Measurements from ENCODE around the gene SKI.
A peak's percentile ranks its signal among the peaks of the same experiment; 100 is the strongest.

Gene SKI

DNA sequence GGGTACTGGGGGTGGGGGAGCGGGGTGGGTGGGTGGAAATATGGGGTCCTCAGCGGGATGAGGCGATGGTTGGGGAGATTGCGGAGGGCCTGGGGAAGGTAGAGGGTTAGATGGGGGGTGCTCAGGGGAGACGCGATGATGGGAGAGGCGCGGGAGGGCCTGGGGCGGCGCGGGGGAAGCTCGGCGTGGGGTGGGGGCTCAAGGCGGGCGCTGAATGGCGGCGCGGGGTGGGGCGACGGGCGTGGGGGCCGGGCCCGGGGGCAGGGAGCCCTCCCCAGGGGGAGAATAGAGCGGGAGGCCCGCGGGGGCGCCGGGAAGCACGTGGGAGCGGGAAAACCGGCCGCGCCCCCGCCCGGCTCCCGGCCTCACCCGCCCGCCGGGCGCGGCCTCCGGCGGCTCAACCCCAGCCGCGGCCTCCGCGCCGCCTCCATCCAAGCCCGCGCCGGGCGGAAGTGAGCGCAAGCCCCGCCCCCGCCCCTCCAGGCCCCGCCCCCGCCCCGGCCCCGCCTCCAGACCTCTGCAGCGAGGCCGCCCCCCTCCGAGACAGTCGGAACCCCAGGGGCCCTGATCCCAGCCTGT, 33.7 kb upstream of the SKI start, which contains the start of gene FAAP20:
Gene FAAP20 (minus strand): TSS at position 454 of the 579 bp plus-strand sequence. CDS start 23 bp downstream, at position 431.
- DNase-seq (ENCODE audit: low read depth, low spot score), result no peak

DNA sequence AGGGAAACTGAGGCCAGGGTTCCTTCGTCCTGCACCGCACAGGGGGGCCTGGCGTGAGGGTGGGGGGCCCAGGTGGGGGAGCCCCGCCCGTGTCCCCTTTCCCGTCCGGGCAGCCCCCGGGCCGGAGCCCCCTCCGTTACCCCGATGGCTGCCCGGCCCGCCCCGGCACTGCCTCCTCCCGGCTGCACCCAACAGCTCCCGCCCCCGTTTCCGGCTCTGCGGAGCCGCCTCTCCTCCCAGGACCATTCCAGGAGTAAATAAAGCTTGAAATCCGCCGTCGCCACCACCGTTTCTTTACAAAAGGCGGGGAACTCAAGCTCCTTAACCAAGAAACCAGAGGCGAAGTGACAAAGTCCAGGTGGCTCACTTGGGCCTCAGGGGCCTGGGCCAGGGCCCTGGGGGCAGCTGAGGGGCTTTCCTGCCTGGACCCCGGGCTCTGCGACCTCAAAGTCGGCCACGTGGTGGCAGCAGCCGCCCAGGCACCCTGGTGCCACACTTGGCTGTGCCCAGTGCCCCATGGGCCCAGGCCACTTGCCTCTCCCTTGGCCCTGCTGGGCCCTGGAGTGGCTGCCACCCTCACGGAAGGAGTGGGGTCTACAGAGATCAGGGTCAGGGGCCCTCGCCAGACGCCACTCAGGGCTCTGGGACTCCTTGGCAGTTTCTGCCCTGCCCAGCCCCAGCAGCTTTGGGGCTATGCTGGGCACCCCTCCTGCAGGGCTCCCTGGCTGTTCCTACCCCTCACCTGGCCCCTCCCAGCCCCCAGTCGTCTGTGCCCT, 33.0 kb upstream of the SKI start:
- peak; percentile 67 for DNase-seq (ENCODE audit: low read depth, low spot score)

DNA sequence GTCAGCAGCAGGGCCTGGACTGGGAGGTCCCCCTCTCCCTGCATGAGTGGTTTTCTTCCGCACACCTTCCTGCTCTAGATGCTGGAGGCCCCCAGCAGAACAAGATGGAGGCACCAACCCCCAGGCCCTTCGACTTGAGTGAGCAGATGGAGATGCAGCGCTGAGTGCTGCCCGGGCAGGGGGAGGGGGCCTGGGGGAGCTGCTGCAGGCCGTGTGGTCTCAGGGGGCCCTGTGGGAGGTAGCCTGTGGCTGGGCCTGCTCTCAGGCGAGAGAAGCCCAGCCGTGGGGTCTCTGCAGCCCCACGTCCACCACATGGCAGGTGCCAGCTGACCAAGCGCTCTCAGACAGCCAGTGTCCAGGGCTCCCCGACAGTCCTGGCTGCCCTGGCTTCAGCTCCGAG, 32.3 kb upstream of the SKI start:
- no peak for DNase-seq (ENCODE audit: low read depth, low spot score)

DNA sequence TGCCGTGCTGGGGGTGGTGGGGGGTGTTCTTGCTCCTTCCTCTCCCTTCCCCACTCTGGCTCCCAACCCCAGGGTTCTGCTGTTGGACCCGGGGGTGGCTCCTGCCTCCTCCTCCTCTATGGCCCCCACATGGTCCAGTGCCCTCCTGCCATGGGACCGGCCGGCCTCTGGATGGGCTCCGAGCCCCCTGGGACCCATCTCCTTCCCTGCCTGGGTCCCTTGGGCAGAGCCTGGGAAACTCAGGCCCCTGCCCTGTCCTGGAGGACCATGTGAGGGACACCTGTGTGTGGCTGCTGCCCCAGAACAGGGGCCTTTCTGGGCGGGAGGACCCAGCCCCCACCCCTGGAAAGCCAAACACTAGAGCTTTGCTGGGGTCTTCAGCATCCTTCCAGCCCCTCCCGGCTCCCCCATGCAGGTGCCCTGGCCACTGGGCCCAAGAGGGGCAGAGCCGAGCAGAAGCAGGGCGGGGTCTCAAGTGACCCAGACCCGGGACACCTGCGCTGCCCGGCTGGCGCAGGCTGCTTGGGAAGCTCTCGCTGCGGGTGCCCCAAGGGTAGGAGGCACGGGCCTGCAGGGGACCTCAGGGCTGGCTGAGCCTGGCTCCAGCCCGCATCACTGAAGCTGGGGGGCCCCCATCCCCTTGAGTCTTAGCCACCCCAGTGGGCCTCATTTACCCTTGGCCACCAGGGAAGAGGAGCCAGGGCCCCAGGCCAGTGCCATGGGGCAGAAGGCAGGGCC, 31.0 kb upstream of the SKI start:
- no peak for DNase-seq (ENCODE audit: low read depth, low spot score)

DNA sequence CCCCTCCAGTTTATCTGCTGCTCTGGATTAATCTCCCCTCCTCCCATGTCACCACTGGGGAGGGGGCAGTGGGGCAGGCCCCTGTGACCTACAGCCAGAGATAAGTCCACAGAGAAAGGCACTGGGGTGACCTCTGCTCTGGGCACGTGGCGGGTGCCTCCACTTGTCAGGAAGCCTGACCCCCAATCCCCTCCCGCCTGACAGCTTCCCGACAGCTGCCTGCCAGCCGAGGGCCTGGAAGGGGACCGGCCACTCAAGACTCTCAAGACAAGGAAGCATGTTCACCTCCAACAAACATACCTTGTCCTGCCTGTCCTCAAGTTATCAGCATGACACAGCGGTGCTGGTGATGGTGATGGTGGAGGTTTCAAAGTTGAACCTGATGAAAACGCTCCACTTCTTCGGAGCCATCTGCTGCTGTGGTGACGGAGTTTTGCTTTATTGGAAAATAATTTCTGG, 30.4 kb upstream of the SKI start:
- no peak for DNase-seq (ENCODE audit: low read depth, low spot score)

DNA sequence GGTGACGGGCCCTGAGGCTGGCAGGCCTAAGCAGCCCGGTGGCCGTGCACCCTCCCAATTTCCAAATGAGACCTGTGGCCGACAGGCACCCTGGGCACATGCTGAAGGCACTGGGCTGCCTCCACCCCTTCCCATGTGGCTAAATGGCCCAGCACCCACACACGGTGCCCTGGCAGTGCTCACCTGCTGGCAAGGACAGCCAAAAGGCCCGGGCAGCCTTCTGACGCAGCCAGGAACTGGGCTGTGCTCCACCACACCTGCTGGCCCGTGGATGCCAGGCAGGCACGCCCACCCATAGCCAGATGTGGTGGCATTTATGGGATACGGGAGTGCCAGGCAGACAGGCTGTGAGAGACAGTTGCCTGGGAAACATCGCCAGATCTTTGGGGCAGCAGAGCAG, 29.5 kb upstream of the SKI start:
- DNase-seq (ENCODE audit: low read depth, low spot score), result no peak

DNA sequence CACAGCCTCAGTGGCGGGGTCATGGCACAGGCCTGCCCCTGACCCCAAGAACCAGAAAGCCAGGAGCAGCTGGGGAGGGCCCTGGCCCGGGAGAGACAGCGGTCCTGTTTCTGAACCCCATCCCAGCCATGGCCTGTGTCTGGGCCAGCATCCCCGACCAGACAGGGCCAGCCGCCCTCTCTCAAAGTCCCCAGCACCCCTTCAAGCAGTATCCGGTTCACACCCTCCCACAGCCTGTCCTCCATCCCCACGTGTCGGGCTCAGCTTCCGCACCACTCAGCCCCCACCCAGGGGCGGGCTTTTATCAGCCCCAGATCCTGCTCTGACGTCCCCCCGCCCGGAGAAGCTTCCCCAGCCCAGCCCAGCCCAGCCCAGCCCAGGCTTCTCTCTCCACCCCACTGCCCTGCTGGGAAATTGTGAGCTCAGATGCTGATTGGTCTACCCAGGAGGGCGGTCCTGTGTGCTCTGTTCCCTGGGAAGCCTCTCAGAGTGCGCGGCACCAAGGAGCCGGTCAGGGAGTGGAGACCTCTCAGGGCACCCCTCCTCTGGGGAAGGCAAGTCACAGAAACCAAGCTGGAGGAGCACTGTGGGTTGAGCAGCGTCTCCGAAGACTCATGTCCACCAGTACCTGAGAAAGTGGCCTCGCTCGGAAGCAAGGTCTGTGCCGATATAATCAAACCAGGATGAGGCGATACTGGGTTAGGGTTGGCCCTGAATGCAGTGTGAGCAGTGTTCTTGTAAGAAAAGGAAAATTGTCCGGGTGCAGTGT, 28.9 kb upstream of the SKI start:
- DNase-seq (ENCODE audit: low read depth, low spot score), result peak; percentile 61

DNA sequence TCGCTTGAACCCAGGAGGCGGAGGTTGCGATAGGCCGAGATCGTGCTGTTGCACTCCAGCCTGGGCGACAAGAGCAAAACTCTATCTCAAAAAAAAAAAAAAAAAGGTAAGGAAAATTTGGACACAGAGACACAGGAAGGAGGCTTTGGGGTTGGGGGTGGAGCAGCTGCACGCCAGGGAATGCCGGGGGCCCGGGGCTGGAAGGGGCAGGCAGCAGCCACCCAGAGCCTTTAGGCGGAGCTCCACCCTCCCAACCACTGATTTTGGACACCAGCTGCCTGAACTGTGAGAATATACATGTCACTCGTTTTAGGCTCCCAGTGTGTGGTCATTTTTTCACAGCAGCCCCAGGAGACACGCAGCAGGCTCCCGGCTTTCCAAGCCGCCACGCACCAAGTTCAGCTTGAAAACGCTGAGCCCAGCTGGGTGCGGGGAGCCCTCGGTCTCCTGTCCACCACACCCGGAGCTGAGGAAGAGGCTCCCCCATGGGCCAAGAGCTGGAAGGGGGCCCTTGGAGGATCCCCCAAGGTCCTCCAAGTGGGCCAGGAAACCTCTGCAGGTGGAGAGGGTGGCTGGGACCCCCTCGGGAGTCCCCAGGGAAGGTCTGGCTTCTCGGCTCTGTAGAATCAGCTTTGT, 27.7 kb upstream of the SKI start:
- no peak for DNase-seq (ENCODE audit: low read depth, low spot score)

DNA sequence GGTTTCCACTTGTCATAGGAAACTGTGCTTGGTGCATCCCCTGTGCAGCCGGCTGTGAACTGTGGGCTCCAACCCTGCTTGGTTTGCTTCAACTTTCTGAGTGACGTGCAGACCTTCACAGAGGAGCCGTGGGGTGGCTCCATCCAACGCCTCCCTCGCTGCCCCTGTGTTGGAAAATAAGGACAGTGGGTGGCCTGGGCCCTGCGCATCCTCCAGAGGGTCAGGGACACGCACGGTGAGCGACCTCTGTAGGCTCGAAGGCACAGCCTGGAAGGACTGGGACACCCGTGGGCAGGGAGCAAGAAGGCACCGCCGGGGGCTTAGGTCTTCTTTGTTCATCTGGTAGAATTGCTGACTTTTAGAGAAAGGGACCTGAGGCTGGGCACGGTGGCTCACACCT, 27.1 kb upstream of the SKI start:
- no peak for DNase-seq (ENCODE audit: low read depth, low spot score)

DNA sequence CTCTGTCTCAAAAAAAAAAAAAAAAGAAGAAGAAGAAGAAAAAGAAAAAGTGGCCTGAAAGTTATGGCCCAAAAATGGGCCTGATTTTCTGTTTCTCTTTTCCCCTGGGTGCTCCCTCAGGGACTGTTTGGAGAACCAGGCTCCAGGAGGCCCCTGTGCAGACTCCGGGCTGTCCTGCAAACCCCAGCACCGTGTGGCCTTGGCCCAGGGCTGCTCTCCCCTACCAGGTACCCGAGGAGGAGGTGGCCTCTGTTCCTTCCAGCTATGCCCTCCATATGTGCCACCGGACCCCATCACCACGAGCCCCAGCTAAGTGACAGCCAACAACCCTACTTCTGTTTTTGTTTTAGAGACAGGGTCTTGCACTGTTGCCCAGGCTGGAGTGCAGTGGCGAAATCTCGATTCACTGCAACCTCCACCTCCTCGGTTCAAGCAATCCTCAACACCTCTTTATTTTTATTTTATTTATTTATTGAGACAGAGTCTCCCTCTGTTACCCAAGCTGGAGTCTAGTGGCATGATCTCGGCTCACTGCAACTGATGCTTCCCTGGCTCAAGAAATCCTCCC, 26.0 kb upstream of the SKI start:
- DNase-seq (ENCODE audit: low read depth, low spot score), result no peak

DNA sequence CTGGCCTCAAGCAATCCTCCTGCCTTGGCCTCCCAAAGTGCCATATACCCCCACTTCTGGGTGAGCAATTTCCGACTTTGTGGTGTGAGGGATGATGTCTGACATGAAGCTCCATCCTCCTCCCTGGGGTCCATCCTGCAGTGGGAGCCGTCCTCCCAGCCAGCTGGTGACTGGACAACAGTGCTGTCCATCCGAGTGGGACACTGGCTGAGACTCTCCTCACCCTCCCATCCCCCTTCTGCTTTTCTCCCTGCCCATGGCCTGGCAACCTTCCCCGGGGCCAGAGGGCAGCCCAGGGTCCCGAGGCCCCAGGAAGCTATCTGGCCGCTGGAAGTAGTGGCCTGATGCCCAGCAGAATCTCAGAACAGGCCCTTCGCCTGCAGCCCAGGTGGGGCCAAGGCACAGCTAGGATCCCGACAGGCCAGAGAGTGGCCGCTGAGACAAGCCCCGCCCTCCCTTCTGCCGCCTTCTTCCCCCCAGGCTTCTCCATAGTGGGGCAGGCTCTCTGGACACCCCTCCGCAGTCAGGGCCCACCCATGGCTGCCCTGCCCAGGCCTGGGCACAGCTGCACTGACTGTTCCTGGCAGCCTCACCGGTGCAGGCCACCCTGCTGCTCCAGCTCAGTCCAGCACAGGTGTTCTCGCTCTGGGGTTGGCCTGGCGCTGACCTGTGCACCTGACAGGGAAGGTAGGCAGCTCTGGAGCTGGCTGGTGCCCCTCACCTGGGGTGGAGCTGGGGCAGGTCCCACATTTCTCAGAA, 25.1 kb upstream of the SKI start:
- DNase-seq (ENCODE audit: low read depth, low spot score), result no peak

DNA sequence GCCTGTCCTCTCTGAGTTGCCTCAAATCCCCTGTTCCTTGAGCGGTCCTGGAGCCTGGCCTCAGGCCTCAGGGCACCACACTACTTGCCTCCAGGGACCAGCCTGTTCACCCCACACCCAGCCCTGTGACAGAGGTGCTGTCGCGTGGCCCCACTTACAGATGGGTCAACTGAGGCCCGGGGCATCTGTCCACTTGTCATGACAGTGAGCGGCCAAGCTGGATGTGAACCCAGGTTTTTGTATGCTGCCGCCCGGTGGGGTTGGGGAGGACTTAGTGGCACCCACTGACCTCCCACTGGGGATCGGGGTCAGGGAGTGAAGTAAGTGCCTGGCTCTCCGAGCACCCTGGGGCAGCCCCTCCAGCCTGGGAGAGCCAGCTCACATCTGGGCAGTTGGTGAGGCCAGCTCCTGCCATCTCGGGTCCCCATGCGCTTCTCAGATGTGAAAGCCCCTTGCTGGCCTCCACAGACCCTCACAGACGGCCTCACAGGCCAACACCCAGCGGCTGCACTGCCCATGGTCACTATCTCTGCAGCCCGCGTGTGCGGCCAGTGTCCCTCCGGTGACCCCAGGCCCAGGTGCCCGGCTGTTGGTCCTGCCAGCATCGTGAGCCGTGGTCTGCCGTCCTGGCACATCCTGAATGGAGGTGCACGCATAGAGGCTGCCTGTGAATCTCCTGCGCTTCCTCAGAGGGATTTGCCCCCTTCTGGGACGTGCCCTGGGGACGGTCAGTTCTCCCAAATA, 24.3 kb upstream of the SKI start:
- DNase-seq (ENCODE audit: low read depth, low spot score), result no peak

DNA sequence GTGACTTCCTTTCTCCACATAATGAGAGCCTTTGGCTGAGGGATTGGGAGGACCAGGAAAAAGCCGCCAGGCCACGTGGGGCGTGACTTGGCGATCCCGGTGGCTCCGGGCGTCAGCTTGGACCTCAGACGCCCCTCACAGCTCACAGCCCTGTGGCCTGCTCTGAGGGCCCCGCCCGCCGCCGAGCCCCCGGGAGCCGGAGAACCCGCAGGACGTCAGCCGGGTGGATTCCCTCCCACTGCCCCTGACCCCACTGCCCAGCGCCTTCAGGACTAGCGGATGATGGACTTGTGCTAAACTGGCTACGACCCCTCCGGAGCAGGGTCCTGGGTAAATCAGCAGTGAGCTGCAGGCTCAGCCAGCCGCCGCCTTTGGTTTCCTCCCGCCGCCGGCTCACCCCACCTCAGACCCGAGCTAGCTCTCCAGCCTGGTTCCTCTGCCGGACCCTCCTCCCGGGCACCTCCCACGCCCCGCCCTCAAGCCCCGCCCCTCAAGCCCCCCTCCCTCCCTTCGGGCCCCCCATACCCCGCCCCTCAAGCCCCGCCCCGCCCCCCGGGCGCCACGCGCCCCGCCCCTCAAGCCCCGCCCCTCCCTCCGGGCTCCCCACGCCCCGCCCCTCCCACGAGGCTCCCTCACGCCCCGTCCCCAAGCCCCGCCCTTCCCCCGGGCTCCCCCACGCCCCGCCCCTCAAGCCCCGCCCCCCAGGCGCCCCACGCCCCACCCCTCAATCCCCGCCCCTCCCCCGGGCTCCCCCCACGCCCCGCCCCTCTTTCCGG, 23.5 kb upstream of the SKI start:
- DNase-seq (ENCODE audit: low read depth, low spot score), result no peak

DNA sequence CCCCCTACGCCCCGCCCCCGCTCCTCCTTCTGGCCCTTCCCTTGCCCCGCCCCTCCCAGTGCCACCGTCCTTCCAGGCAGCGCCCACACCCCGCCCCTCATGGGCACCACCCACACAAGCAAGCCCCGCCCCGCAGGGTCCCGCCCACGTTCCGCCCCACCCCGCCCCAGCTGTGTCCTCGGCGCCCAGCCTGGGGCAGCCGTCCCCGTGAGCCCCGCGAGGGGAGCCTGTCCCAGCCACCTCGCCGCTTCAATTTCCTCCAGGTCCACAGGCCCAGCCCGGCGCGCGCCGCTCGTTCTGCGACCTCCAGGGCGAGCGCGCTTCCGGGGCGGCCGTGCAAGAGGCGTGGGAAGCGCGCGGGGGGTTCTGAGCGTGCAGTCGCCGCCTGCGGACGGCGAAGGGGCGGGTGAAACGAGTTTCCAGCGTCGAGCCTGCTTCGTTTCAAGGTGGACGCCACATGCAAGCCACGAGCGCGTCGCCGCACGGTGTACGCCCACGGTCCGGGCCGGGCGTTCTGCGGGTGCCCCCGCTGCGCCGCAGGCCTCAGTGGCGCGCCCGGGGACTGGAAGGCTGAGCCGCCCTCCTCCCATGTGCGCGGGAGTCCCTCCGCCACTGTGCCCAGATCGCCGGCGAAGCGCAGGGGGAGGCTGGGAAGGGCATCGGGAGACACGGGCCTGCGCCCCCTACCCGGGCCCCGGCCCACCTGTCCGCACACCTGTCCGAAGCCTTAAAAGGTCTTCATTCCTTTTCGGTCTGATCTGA, 22.7 kb upstream of the SKI start:
- DNase-seq (ENCODE audit: low read depth, low spot score), result peak; percentile 80

DNA sequence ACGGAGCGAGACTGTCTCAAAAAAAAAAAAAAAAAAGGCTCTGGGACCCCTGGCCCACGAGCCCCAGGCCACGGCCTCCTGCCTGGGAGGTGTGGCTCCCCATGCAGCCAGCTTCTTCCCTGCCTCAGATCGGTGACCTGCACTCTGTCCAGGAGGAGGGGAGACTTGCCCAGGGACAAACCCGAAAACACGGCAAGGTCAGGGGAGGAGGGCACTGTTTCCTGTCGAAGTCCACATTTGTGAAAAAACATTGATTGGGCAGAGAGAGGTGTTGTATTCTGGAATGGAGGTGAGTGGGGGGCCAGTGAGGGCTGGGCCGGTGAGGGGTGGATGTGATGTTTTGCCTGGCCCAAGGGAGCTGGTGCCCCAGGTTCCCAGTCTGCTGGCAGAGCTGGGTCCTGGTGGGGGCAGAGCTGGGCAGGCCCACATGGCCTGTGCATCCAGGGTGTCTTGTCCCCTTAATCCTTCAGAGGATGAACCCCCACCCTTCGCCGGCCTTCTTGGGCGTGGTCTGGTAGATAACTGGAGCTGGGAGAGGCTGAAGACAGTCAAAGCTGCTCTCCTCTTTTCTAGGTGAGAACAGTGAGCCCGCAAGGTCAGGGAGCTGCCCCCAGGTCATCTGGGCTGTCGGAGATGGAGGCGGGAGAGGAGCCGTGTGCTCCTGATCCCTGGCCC, 21.2 kb upstream of the SKI start:
- no peak for DNase-seq (ENCODE audit: low read depth, low spot score)

DNA sequence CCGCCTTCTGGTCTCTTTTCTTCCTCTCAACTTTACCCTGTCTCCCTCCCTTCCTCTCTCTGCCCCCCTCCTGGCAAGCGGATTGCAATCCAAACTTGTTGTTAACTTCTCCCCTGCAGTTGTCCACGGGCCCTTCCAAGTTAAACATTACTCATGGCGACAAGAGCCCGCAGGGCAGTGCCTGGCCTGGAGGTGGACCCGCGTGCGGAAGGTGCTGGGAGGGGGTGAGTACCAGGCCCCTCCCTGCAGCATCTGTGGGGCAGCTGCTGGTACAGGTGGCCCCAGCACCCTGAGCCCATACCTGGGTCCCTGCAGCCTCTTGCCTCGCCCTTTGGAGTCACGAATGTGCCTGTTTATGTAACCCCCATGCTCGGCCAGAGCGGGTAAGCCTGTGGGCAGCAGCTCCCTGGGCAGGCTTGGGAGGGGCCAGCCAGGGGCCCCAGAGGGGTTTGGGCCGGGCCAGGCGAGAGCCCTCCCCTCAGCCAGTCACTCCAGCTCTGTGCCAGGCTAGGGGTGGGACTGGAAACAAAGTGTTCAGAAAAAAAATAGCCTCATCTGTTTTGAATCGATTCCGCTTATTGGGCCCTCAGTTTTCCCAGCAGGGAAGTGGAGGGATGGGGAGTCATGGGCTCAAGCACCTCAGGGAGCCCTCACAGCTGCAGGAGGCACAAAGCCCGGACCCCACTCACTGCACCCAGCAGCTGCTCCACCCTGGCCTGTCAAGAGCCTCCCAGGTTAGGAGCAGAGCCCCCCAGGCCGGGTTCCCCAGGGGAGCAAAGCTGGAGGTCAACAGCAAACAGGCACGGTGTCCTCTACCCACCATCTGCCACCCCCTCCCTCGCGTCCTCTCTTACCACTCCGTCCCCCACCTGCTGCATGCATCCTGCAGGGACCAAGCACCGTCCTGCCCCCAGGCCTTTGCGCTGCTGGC, 19.5 kb upstream of the SKI start:
- DNase-seq (ENCODE audit: low read depth, low spot score), result no peak

All from activated naive CD8-positive, alpha-beta T cell treated with anti-CD3 and anti-CD28 coated beads, Interleukin-2, amount 50 U/mL, for 16 hours (primary cell).